NCI-H524 (cell line): ENCODE data around the gene ST6GAL1.
"Not testable (repeated sequence)": the region's sequence is repeated elsewhere in the genome, so short reads cannot be mapped to it uniquely, and the experiment has no call there.

Source experiments
- DNase-seq, 2 experiments: peaks; one replicate each; lab custom pipeline; 2025; lab: John Stamatoyannopoulos, UW

Gene ST6GAL1

GRCh38 chr3:187044867-187045552 is 114.7 kb downstream of the ST6GAL1 start:
- no peak for DNase-seq

DNA sequence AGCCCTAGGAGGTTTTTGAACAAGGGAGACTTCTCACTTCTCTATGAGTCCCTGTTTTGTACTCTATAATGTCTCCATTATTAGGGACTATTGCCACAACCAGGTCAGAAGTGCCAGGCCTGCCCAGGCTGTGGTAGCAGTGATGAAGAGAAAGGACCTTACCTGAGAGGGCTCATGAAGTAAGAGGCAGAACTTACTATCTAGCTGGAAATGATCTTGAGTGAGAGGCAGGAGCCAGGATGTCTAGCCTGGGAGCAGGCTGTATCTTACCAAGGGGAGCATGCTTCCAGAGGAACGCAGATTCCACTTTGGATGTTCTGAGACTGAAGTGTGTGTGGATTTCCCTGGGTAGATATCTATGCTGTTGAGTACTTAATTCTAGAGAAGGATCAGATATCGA is 115.7 kb downstream of the ST6GAL1 start:
- no peak for DNase-seq

- DNase-seq, result no peak
These were observed 119.3 kb downstream of the ST6GAL1 start for GRCh38 chr3:187049462-187050101.

GRCh38 chr3:187051066-187051465 is 120.7 kb downstream of the ST6GAL1 start:
- no peak for DNase-seq

GRCh38 chr3:187051724-187052366 is 121.5 kb downstream of the ST6GAL1 start:
- DNase-seq, result no peak

GRCh38 chr3:187052427-187052826 is 122.1 kb downstream of the ST6GAL1 start:
- DNase-seq, result not testable (repeated sequence)

DNA sequence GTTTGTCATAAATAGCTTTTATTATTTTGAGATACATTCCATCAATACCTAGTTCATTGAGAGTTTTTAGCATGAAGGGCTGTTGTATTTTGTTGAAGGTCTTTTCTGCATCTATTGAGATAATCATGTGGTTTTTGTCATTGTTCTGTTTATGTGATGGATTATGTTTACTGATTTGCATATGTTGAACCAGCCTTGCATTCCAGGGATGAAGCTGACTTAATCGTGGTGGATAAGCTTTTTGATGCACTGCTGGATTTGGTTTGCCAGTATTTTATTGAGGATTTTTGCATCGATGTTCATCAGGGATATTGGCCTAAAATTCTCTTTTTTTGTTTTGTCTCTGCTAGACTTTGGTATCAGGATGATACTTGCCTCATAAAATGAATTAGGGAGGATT is 124.1 kb downstream of the ST6GAL1 start:
- not testable (repeated sequence) for DNase-seq

DNA sequence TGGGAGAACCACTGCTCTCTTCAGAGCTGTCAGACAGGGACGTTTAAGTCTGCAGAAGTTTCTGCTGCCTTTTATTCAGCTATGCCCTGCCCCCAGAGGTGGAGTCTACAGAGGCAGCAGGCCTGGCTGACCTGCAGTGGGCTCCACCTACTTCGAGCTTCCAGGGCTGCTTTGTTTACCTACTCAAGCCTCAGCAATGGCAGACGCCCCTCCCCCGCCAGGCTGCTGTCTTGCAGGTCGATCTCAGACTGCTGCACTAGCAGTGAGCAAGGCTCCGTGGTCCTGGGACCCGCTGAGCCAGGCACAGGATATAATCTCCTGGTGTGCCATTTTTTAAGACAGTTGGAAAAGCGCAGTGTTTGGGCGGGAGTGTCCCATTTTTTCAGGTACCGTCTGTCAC is 127.5 kb downstream of the ST6GAL1 start:
- DNase-seq, result not testable (repeated sequence)

- DNase-seq, result no peak
These were observed 131.4 kb downstream of the ST6GAL1 start for GRCh38 chr3:187061748-187062147.

DNA sequence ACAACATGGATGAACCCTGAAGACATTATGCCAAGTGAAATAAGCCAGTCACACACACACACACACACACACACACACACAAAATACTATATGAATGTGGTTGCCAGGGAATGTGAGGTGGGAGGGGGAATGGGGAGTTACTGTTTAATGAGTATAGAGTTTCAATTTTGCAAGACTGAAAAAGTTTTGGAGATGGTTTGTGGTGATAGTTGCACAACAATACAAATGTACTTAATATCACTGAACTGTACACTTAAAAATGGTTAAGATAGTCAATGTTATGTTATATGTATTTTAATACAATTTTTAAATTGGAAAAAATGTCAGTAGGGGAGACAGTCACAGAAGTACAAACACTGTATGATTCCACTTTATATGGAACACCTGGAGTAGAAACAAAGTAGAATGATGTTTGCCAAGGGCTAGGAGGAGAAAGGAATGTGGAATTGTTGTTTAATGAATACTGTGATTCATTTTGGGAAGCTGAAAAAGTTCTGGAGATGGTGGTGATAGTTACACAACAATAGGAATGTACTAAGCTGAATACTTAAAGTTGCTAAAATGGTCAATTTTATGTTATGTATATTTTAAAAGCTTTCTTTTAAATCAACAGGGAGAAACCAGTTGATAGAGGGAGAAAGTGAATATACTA is 132.3 kb downstream of the ST6GAL1 start:
- DNase-seq, result no peak

GRCh38 chr3:187063286-187064121 is 133.2 kb downstream of the ST6GAL1 start:
- DNase-seq, result no peak

- peak in 1 of 2 experiments; percentile 78 for DNase-seq
These were observed 134.1 kb downstream of the ST6GAL1 start for GRCh38 chr3:187064210-187065115.

GRCh38 chr3:187066228-187066995 is 136.1 kb downstream of the ST6GAL1 start:
- peak; percentile 95 to 98 for DNase-seq

- DNase-seq, result no peak
These were observed 138.5 kb downstream of the ST6GAL1 start for GRCh38 chr3:187068787-187069186.

DNA sequence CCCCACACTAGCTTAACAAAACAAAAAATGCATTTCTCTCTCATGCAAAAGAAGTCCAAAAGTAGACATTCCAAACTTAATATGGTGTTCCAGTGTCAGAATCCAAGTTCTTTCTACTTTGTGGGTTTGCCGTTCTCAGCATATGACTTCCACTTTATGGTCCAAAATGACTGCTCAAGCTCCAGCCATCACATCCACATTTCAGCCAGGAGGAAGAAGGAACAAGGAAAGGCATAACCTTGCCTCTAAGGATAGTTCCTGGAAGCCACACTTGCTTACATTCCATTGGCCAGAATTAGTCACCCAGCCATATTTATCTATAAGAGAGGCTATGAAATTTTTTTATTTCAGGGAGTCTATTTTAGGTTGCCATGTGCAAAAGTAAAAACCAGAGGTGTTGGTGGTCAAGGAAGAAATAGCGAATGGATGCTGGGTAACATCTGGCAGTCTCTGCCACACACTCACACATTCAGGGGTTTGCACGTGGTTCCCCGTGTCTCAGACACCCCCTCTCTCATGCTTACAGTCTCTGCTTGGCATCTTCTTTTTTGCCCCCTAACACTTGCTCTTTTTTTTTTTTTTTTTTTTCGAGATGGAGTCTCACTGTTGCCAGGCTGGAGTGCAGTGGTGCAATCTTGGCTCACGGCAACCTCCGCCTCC is 139.7 kb downstream of the ST6GAL1 start:
- no peak for DNase-seq

GRCh38 chr3:187072102-187072501 is 141.8 kb downstream of the ST6GAL1 start:
- peak; percentile 43 to 91 for DNase-seq

DNA sequence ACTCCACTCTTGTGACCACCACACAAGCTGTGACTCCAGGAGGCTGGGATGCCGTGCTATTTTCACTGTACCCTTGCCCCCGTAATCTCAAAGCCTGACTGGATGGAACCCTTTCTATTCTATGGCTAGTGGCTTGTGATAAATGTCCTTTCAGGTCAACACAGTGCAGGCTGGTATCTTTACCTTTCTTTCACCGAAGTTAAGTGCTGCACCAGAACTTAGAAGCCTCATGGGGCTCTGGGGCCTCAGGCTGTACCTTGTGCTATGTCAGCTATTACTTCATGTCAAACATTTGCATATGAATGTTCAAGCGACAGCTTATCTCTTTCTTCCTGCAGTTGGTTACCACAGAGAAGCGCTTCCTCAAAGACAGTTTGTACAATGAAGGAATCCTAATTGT is 142.2 kb downstream of the ST6GAL1 start:
- no peak for DNase-seq

- no peak for DNase-seq
These were observed 143.3 kb downstream of the ST6GAL1 start for GRCh38 chr3:187073581-187074098.

- DNase-seq, result no peak
These were observed 144.5 kb downstream of the ST6GAL1 start for GRCh38 chr3:187074846-187075245.
